ENCODE measurements around the gene SLC4A2.

Gene SLC4A2

GRCh38 chr7:151103973-151104372 is 44.6 kb downstream of the SLC4A2 start:
- Histone ChIP-seq H3K9me3 (replicated peaks; ENCODE audit: insufficient read depth, low read length) (no peaks in the 10 kb centered on the region), H3K27ac (ENCODE audit: low read length) (no peak overlapping the region), H3K27me3 (replicated peaks; ENCODE audit: insufficient read depth, low read length) (no peaks in the 10 kb centered on the region), H3K9ac (ENCODE audit: low read length) (no peak overlapping the region), H3K4me2 (ENCODE audit: low read depth, low read length) (no peak overlapping the region), H3K4me3 (ENCODE audit: low read length) (no peak overlapping the region), H3K4me1 (ENCODE audit: low read length) (no peaks in the 10 kb centered on the region), H3K79me2 (ENCODE audit: low read length) (peaks cover 52% of the 10 kb centered on the region), H2AFZ (ENCODE audit: low read length) (no peak overlapping the region), H4K20me1 (ENCODE audit: insufficient read depth, low read length) (0 out of 2 replicates have a peak, but pooled peaks cover 5% of the 10 kb centered on the region), H3F3A (ENCODE audit: insufficient read depth, low read length) (no peaks in the 10 kb centered on the region), H3K36me3 (replicated peaks; ENCODE audit: insufficient read depth, low read length) (no peaks in the 10 kb centered on the region), H3K9me2 (replicated peaks; ENCODE audit: insufficient read depth, low read length) (no peaks in the 10 kb centered on the region)
- TF ChIP-seq EZH2phosphoT487 (IDR thresholded peaks at IDR 0.05; ENCODE audit: low read length) (no peak), EZH2 (optimal IDR thresholded peaks at IDR 0.05; ENCODE audit: low read depth, low read length) (no peak), CTCF (IDR thresholded peaks at IDR 0.05; ENCODE audit: low read length) (no peak)
- no peak for DNase-seq

- H2AFZ ChIP-seq (ENCODE audit: low read length), result no peak overlapping the region
- H3K4me1 ChIP-seq (ENCODE audit: low read length), result no peaks in the 10 kb centered on the region
- no peak overlapping the region for H3K4me2 ChIP-seq (ENCODE audit: low read depth, low read length)
- no peak overlapping the region for H3K27ac ChIP-seq (ENCODE audit: low read length)
- H3F3A ChIP-seq (ENCODE audit: insufficient read depth, low read length), result no peaks in the 10 kb centered on the region
- H3K9ac ChIP-seq (ENCODE audit: low read length), result no peak overlapping the region
- H3K4me3 ChIP-seq (ENCODE audit: low read length), result no peak overlapping the region
- TF ChIP-seq CTCF (IDR thresholded peaks at IDR 0.05; ENCODE audit: low read length) (no peak), EZH2 (optimal IDR thresholded peaks at IDR 0.05; ENCODE audit: low read depth, low read length) (no peak), EZH2phosphoT487 (IDR thresholded peaks at IDR 0.05; ENCODE audit: low read length) (no peak)
- 0 out of 2 replicates have a peak, but pooled peaks cover under 1% of the 10 kb centered on the region for H4K20me1 ChIP-seq (ENCODE audit: insufficient read depth, low read length)
- no peaks in the 10 kb centered on the region for H3K27me3 ChIP-seq (replicated peaks; ENCODE audit: insufficient read depth, low read length)
- H3K36me3 ChIP-seq (replicated peaks; ENCODE audit: insufficient read depth, low read length), result no peaks in the 10 kb centered on the region
- peaks cover 47% of the 10 kb centered on the region for H3K79me2 ChIP-seq (ENCODE audit: low read length)
- H3K9me2 ChIP-seq (replicated peaks; ENCODE audit: insufficient read depth, low read length), result no peaks in the 10 kb centered on the region
- DNase-seq, result no peak
- no peaks in the 10 kb centered on the region for H3K9me3 ChIP-seq (replicated peaks; ENCODE audit: insufficient read depth, low read length)
Observed at GRCh38 chr7:151104411-151105235, 45.2 kb downstream of the SLC4A2 start.

GRCh38 chr7:151107882-151108281 is 48.5 kb downstream of the SLC4A2 start:
- no peaks in the 10 kb centered on the region for H3K36me3 ChIP-seq (replicated peaks; ENCODE audit: insufficient read depth, low read length)
- peaks cover 4% of the 10 kb centered on the region; the same call in 1 of the 2 replicates for H4K20me1 ChIP-seq (ENCODE audit: insufficient read depth, low read length)
- H3K4me3 ChIP-seq (ENCODE audit: low read length), result no peak overlapping the region
- DNase-seq, result no peak
- H3K9me3 ChIP-seq (replicated peaks; ENCODE audit: insufficient read depth, low read length), result no peaks in the 10 kb centered on the region
- no peak overlapping the region for H3K27ac ChIP-seq (ENCODE audit: low read length)
- no peaks in the 10 kb centered on the region for H3F3A ChIP-seq (ENCODE audit: insufficient read depth, low read length)
- peaks cover 35% of the 10 kb centered on the region for H3K79me2 ChIP-seq (ENCODE audit: low read length)
- no peak for TF ChIP-seq EZH2 (optimal IDR thresholded peaks at IDR 0.05; ENCODE audit: low read depth, low read length)
- TF ChIP-seq CTCF (IDR thresholded peaks at IDR 0.05; ENCODE audit: low read length), result no peak
- no peak for TF ChIP-seq EZH2phosphoT487 (IDR thresholded peaks at IDR 0.05; ENCODE audit: low read length)
- H2AFZ ChIP-seq (ENCODE audit: low read length), result no peak overlapping the region
- H3K4me2 ChIP-seq (ENCODE audit: low read depth, low read length), result no peak overlapping the region
- no peaks in the 10 kb centered on the region for H3K9me2 ChIP-seq (replicated peaks; ENCODE audit: insufficient read depth, low read length)
- no peak overlapping the region for H3K9ac ChIP-seq (ENCODE audit: low read length)
- no peaks in the 10 kb centered on the region for H3K4me1 ChIP-seq (ENCODE audit: low read length)
- no peaks in the 10 kb centered on the region for H3K27me3 ChIP-seq (replicated peaks; ENCODE audit: insufficient read depth, low read length)

All from MM.1S (cell line).